Measurements from ENCODE around the gene CACNG3. TPM values are rescaled to one million over a fixed set of nuclear protein-coding genes. Genes with fewer than 3 reads are reported as not detected.

CACNG3 gene
- polyA plus RNA-seq, 1 donor from 2014 or later = not detected

DNA sequence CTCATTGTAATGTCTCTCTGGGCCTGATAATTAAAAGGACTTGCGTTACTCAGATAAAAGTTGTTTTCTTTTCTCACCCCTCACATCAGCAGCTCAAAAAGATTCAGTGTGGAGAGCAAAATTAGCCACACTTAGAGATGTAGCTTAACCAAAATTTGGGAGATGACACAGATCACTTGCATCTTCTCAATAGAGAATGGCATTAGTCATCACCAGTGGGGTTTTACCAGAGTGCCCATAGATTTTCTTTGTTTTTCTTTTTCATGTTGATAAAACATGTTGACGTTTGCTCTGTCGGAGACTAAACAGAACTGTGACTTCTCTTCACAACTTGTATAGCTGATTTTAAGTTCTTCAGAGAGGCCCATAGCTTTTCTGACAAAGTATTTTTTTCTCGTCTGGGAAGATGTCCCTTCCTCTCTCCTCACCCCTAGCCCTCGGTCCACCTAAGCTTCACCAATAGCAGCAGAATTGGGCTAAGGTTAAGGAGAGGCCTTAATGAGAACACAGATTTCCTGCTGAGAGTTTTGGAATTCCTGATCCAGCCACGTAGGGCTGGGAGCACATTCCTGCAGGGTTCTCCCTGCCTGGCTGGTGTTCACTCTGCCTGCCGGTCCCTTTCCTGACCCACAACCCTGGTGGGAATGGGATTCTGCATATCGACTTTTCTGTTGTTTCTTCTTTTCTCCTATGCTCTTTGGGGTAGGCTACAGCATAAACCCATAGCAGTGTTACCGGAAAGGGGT lies 92.6 kb downstream of the CACNG3 start:
- H3K36me3 ChIP-seq (ENCODE audit: insufficient read depth, low read length) = no peaks in the 10 kb centered on the region
- H3K9me2 ChIP-seq (ENCODE audit: insufficient read depth, low read length) = no peaks in the 10 kb centered on the region
- H4K20me1 ChIP-seq (ENCODE audit: insufficient read depth) = no peaks in the 10 kb centered on the region
- H3K9ac ChIP-seq (ENCODE audit: low read length) = no peak overlapping the region
- H3K27me3 ChIP-seq (ENCODE audit: insufficient read depth, low read depth, low read length) = no peaks in the 10 kb centered on the region
- TF ChIP-seq TAF1 (IDR thresholded peaks at IDR 0.05; ENCODE audit: low read depth) = no peak
- no peak for TF ChIP-seq EP300 (conservative IDR thresholded peaks at IDR 0.05; ENCODE audit: poor library complexity, severe bottlenecking)
- TF ChIP-seq, protein P1, sequence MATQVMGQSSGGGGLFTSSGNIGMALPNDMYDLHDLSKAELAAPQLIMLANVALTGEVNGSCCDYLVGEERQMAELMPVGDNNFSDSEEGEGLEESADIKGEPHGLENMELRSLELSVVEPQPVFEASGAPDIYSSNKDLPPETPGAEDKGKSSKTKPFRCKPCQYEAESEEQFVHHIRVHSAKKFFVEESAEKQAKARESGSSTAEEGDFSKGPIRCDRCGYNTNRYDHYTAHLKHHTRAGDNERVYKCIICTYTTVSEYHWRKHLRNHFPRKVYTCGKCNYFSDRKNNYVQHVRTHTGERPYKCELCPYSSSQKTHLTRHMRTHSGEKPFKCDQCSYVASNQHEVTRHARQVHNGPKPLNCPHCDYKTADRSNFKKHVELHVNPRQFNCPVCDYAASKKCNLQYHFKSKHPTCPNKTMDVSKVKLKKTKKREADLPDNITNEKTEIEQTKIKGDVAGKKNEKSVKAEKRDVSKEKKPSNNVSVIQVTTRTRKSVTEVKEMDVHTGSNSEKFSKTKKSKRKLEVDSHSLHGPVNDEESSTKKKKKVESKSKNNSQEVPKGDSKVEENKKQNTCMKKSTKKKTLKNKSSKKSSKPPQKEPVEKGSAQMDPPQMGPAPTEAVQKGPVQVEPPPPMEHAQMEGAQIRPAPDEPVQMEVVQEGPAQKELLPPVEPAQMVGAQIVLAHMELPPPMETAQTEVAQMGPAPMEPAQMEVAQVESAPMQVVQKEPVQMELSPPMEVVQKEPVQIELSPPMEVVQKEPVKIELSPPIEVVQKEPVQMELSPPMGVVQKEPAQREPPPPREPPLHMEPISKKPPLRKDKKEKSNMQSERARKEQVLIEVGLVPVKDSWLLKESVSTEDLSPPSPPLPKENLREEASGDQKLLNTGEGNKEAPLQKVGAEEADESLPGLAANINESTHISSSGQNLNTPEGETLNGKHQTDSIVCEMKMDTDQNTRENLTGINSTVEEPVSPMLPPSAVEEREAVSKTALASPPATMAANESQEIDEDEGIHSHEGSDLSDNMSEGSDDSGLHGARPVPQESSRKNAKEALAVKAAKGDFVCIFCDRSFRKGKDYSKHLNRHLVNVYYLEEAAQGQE (IDR thresholded peaks at IDR 0.05; ENCODE audit: borderline replicate concordance) = no peak
- TF ChIP-seq MXI1 (conservative IDR thresholded peaks at IDR 0.05; ENCODE audit: poor library complexity, severe bottlenecking) = no peak
- no peak for TF ChIP-seq POLR2AphosphoS5 (IDR thresholded peaks at IDR 0.05)
- no peak for TF ChIP-seq RAD21 (conservative IDR thresholded peaks at IDR 0.05)
- no peak for TF ChIP-seq SMC3 (conservative IDR thresholded peaks at IDR 0.05; ENCODE audit: poor library complexity)
- no peak for TF ChIP-seq EZH2 (IDR thresholded peaks at IDR 0.05; ENCODE audit: borderline replicate concordance, insufficient read depth, low read length, poor library complexity, severe bottlenecking)
- TF ChIP-seq, protein P2, sequence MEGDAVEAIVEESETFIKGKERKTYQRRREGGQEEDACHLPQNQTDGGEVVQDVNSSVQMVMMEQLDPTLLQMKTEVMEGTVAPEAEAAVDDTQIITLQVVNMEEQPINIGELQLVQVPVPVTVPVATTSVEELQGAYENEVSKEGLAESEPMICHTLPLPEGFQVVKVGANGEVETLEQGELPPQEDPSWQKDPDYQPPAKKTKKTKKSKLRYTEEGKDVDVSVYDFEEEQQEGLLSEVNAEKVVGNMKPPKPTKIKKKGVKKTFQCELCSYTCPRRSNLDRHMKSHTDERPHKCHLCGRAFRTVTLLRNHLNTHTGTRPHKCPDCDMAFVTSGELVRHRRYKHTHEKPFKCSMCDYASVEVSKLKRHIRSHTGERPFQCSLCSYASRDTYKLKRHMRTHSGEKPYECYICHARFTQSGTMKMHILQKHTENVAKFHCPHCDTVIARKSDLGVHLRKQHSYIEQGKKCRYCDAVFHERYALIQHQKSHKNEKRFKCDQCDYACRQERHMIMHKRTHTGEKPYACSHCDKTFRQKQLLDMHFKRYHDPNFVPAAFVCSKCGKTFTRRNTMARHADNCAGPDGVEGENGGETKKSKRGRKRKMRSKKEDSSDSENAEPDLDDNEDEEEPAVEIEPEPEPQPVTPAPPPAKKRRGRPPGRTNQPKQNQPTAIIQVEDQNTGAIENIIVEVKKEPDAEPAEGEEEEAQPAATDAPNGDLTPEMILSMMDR (IDR thresholded peaks at IDR 0.05; ENCODE audit: poor library complexity, severe bottlenecking) = no peak
- no peaks in the 10 kb centered on the region for H3F3A ChIP-seq (ENCODE audit: insufficient read depth, low read length, poor library complexity, severe bottlenecking)
- H2AFZ ChIP-seq (ENCODE audit: low read depth, low read length) = no peak overlapping the region
- H3K27ac ChIP-seq (ENCODE audit: low read length) = no peak overlapping the region
- H3K79me2 ChIP-seq (replicated peaks; ENCODE audit: insufficient read depth, low read length) = no peaks in the 10 kb centered on the region
- no peaks in the 10 kb centered on the region for H3K9me3 ChIP-seq (ENCODE audit: low read length)
- no peak overlapping the region for H3K4me3 ChIP-seq (ENCODE audit: low read length)
- H3K4me2 ChIP-seq (ENCODE audit: low read length) = no peak overlapping the region

DNA sequence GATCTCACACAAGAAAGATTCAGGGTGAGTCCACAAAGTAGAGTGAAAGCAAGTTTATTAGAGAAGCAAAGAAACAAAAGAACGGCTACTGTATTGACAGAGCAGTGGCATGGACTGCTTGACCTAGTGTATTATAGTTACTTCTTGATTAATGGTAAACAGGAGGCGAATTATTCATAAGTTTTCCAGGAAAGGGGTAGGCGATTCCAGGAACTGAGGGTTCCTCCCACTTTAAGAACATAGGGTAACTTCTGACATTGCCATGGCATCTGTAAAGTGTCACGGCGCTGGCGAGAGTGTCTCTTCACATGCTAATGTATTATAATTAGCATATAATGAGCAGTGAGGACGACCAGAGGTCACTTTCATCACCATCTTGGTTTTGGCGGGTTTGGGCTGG lies 93.2 kb downstream of the CACNG3 start:
- H3K9me3 ChIP-seq (ENCODE audit: low read length) = no peaks in the 10 kb centered on the region
- H3K79me2 ChIP-seq (replicated peaks; ENCODE audit: insufficient read depth, low read length) = no peaks in the 10 kb centered on the region
- no peaks in the 10 kb centered on the region for H3K27me3 ChIP-seq (ENCODE audit: insufficient read depth, low read depth, low read length)
- no peak for TF ChIP-seq POLR2AphosphoS5 (IDR thresholded peaks at IDR 0.05)
- TF ChIP-seq EZH2 (IDR thresholded peaks at IDR 0.05; ENCODE audit: borderline replicate concordance, insufficient read depth, low read length, poor library complexity, severe bottlenecking) = no peak
- no peak overlapping the region for H3K27ac ChIP-seq (ENCODE audit: low read length)
- no peaks in the 10 kb centered on the region for H3K9me2 ChIP-seq (ENCODE audit: insufficient read depth, low read length)
- H2AFZ ChIP-seq (ENCODE audit: low read depth, low read length) = no peak overlapping the region
- no peaks in the 10 kb centered on the region for H3K36me3 ChIP-seq (ENCODE audit: insufficient read depth, low read length)
- H3K9ac ChIP-seq (ENCODE audit: low read length) = no peak overlapping the region
- H4K20me1 ChIP-seq (ENCODE audit: insufficient read depth) = no peaks in the 10 kb centered on the region
- H3K4me3 ChIP-seq (ENCODE audit: low read length) = no peak overlapping the region
- no peak overlapping the region for H3K4me2 ChIP-seq (ENCODE audit: low read length)
- H3F3A ChIP-seq (ENCODE audit: insufficient read depth, low read length, poor library complexity, severe bottlenecking) = no peaks in the 10 kb centered on the region

Measured in neural cell (in vitro differentiated cells).